ENCODE measurements around the gene SMTNL2. TPM values are rescaled to one million over a fixed set of nuclear protein-coding genes. Genes with fewer than 3 reads are reported as not detected.

SMTNL2 gene
- total RNA-seq (2011; cell fraction: chromatin; rRNA removed; ENCODE audit: low replicate concordance): not detected in 2 replicates
- not detected in 2 replicates for total RNA-seq (2011; cell fraction: nucleolus; rRNA removed)
- total RNA-seq (2011; cell fraction: nucleoplasm; rRNA removed): not detected in 2 replicates
- total RNA-seq (2014; rRNA removed) (not detected in 2 replicates), total RNA-seq (2014; rRNA removed; fragmentation: Illumina TruSeq; extraction: Trizol) (not detected in 2 replicates), total RNA-seq (2015; rRNA removed; fragmentation: Illumina TruSeq; extraction: Trizol) (not detected in 2 replicates), total RNA-seq (2021) (not detected in 2 replicates), polyA plus RNA-seq (2011; rRNA removed) (0.04 TPM in 1 of 2 replicates, not detected in the other), polyA plus RNA-seq (2014; fragmentation: Illumina TruSeq; extraction: Trizol) (not detected in 2 replicates), polyA plus RNA-seq (2014; fragmentation: Nextera tagmentation; extraction: Ambion mirVana) (not detected), polyA plus RNA-seq (2014; rRNA removed) (not detected in 2 replicates), polyA minus RNA-seq (2011; rRNA and poly(A)+ RNA removed) (not detected in 2 replicates), Bru-seq, nascent RNA (not detected), BruChase-seq, experiment 1, labeled RNA remaining after a 2-hour chase (percentile 2 among the genes with signal in this experiment), BruChase-seq, experiment 2, labeled RNA remaining after a 6-hour chase (not detected)
- polyA plus RNA-seq (2011; cell fraction: cytosol; rRNA removed): not detected in 2 replicates
- polyA plus RNA-seq (2011; cell fraction: nucleus; rRNA removed): not detected in 2 replicates
- not detected in 2 replicates for polyA plus RNA-seq (2012)
- not detected in 2 replicates for polyA minus RNA-seq (2011; cell fraction: cytosol; rRNA and poly(A)+ RNA removed)
- polyA minus RNA-seq (2011; cell fraction: nucleus; rRNA and poly(A)+ RNA removed): not detected in 2 replicates
- long read RNA-seq, experiment 1: 0 reads
- long read RNA-seq, experiment 2: 0 reads
- long read RNA-seq, experiment 3: 0 reads

DNA sequence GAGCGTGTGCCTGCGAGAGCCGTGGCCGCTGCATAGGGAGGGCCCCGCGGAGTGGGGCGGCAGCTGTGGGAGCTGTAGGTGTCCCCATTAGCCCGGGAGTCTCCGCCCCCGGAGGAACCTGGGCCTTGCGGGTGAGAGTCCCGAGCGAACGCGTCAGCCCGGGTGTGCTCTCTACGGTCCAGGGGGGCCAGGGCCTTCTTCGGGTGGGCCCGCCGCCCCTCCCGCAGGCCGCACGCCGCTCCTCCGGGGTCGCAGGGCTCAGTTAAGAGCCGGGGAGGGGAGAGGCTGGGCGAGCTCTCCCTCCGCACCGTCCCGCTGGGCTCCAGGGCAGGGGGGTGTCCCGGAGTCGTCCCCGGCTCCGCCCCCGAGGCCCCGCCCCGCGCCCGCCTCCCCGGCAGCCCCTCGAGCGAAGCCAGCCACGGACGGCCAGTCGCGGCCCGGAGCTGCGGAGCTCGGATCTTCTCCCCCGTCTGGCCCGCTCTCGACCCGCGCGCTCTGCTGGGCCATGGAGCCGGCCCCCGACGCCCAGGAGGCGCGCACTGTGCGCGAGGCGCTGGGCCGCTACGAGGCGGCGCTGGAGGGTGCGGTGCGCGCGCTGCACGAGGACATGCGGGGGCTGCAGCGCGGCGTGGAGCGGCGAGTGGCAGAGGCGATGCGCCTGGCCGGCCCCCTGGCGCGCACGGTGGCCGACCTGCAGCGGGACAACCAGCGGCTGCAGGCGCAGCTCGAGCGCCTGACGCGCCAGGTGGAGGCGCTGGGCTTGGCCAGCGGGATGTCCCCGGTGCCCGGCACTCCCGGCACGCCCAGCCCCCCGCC, at the start of gene SMTNL2:
SMTNL2 (plus strand) TSS at position 429 of the 816 bp plus-strand sequence; CDS start at position 506, 77 bp downstream.
- H3K4me2 ChIP-seq (ENCODE audit: insufficient read depth, low read length): no peak within 1 kb of the TSS
- CTCF ChIA-PET (ENCODE audit: low intra/inter-chr PET ratio): no interaction called here
- intact Hi-C loops (cut with micrococcal nuclease): no loop called here

More for the DNA sequence above, at the start of gene SMTNL2:
- H3K79me2 ChIP-seq (ENCODE audit: control insufficient read depth, insufficient read depth, low read length): no peaks in the 10 kb centered on the region
- 18% methylated on average over 10 of the region's 100 CpGs for WGBS (ENCODE audit: insufficient coverage, low coverage, missing lambda C conversion rate)
- peaks cover 6 to 82% of the 10 kb centered on the region in 2 experiments; a peak in 4 of 5 replicates for H3K27me3 ChIP-seq (ENCODE audit: control insufficient read depth in 2 of 2, insufficient read depth in 2 of 2, low read length in 2 of 2)
- FAIRE-seq (no peak), DNase-seq (ENCODE audit: extremely low read depth in 1 of 4, low spot score in 3 of 4) (peak in 2 of 4 experiments; percentile 54 to 56), ATAC-seq (no peak)
- no peak within 1 kb of the TSS for H3K27ac ChIP-seq (ENCODE audit: extremely low read depth, low read depth, low read length)
- TF ChIP-seq, protein P1, sequence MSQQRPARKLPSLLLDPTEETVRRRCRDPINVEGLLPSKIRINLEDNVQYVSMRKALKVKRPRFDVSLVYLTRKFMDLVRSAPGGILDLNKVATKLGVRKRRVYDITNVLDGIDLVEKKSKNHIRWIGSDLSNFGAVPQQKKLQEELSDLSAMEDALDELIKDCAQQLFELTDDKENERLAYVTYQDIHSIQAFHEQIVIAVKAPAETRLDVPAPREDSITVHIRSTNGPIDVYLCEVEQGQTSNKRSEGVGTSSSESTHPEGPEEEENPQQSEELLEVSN (IDR thresholded peaks at IDR 0.05; ENCODE audit: borderline replicate concordance in 1 of 2, extremely low read depth in 1 of 2, insufficient read depth in 1 of 2, insufficient read length in 1 of 2, low read depth in 1 of 2, low read length in 1 of 2, poor library complexity in 1 of 2, severe bottlenecking in 1 of 2): peak in 1 of 2 experiments; percentile 12
- TF ChIP-seq, protein P2, sequence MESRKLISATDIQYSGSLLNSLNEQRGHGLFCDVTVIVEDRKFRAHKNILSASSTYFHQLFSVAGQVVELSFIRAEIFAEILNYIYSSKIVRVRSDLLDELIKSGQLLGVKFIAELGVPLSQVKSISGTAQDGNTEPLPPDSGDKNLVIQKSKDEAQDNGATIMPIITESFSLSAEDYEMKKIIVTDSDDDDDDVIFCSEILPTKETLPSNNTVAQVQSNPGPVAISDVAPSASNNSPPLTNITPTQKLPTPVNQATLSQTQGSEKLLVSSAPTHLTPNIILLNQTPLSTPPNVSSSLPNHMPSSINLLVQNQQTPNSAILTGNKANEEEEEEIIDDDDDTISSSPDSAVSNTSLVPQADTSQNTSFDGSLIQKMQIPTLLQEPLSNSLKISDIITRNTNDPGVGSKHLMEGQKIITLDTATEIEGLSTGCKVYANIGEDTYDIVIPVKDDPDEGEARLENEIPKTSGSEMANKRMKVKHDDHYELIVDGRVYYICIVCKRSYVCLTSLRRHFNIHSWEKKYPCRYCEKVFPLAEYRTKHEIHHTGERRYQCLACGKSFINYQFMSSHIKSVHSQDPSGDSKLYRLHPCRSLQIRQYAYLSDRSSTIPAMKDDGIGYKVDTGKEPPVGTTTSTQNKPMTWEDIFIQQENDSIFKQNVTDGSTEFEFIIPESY (CRISPR knock-in tag; IDR thresholded peaks at IDR 0.05): peak; percentile 56; the same call in 1 of the 2 replicates
- no peak for TF ChIP-seq BCOR (IDR thresholded peaks at IDR 0.05)
- H3K4me3 ChIP-seq: no peak within 1 kb of the TSS
- no peaks in the 10 kb centered on the region for H3K9me1 ChIP-seq (ENCODE audit: control insufficient read depth, insufficient read depth, low read length)
- H4K20me1 ChIP-seq (replicated peaks; ENCODE audit: control insufficient read depth, insufficient read depth, low read length): peaks cover 3% of the 10 kb centered on the region; the same call in 1 of the 2 replicates
- BruUV-seq (replicated peaks): no TSS peak
- H3K9me3 ChIP-seq (replicated peaks; ENCODE audit: control insufficient read depth, insufficient read depth, low read depth, low read length): no peaks in the 10 kb centered on the region
- POLR2A ChIA-PET: interaction anchor here (0.6 kb wide), 1 partner anchor 18 kb away, joined by 4 read pairs; no protein-coding TSS in a partner anchor
- peaks cover 6 to 25% of the 10 kb centered on the region in 2 experiments; a peak in 4 of 5 replicates for H3K4me1 ChIP-seq (replicated peaks in 1 of 2; ENCODE audit: control insufficient read depth in 2 of 2, insufficient read depth in 2 of 2, low read length in 2 of 2)
- H3K36me3 ChIP-seq (ENCODE audit: control insufficient read depth, insufficient read depth, low read length): no peaks in the 10 kb centered on the region
- in situ Hi-C loops (cut with MboI): no loop called here
- H3K9ac ChIP-seq (ENCODE audit: insufficient read depth in 1 of 2, low read depth in 2 of 2, low read length in 2 of 2): no peak within 1 kb of the TSS
- H2AFZ ChIP-seq (ENCODE audit: low read depth, low read length): no peak within 1 kb of the TSS
